GM18502 (cell line): ENCODE data around the gene RASAL2.
A peak's percentile ranks its signal among the peaks of the same experiment; 100 is the strongest.

Source experiments
- ATAC-seq: cut with Tn5 transposase; IDR thresholded peaks from one replicate; pipeline ENCODE4 v1.9.1; 2021; ENCODE audit warnings: mild to moderate bottlenecking; ENCODE audit not compliant: unreplicated experiment, poor library complexity

RASAL2 gene

GRCh38 chr1:178093951-178094738 is at the start of gene RASAL2:
RASAL2 (plus strand) TSS chr1:178094104; CDS start chr1:178094493, 389 bp downstream.
- ATAC-seq, result peak; percentile 46

- no peak for ATAC-seq
Observed at GRCh38 chr1:178046591-178047270, 47.2 kb upstream of the RASAL2 start.

GRCh38 chr1:178047403-178048093 is 46.4 kb upstream of the RASAL2 start:
- ATAC-seq, result no peak

- ATAC-seq, result no peak
Observed at GRCh38 chr1:178048426-178048825, 45.5 kb upstream of the RASAL2 start.

- ATAC-seq, result no peak
Observed at GRCh38 chr1:178048883-178049282, 45.0 kb upstream of the RASAL2 start.

- no peak for ATAC-seq
Observed at GRCh38 chr1:178050084-178050483, 43.8 kb upstream of the RASAL2 start.

GRCh38 chr1:178051071-178051470 is 42.8 kb upstream of the RASAL2 start:
- no peak for ATAC-seq

- no peak for ATAC-seq
Observed at GRCh38 chr1:178052650-178053461, 41.0 kb upstream of the RASAL2 start.

GRCh38 chr1:178055093-178055492 is 38.8 kb upstream of the RASAL2 start:
- ATAC-seq, result no peak

GRCh38 chr1:178055779-178056471 is 38.0 kb upstream of the RASAL2 start:
- peak; percentile 96 for ATAC-seq

GRCh38 chr1:178057141-178057765 is 36.7 kb upstream of the RASAL2 start:
- no peak for ATAC-seq

- no peak for ATAC-seq
Observed at GRCh38 chr1:178057912-178058534, 35.9 kb upstream of the RASAL2 start.

GRCh38 chr1:178060789-178061556 is 32.9 kb upstream of the RASAL2 start:
- ATAC-seq, result no peak

- ATAC-seq, result no peak
Observed at GRCh38 chr1:178061620-178062019, 32.3 kb upstream of the RASAL2 start.

GRCh38 chr1:178064191-178064821 is 29.6 kb upstream of the RASAL2 start:
- no peak for ATAC-seq

GRCh38 chr1:178065250-178065649 is 28.7 kb upstream of the RASAL2 start:
- no peak for ATAC-seq

- ATAC-seq, result no peak
Observed at GRCh38 chr1:178066296-178066907, 27.5 kb upstream of the RASAL2 start.
